GM12864 (cell line): ENCODE data around the gene LRIG1.

Experiments
- DNase-seq: peaks from one replicate; pipeline ENCODE4 v3.0.0-alpha.2; 2011; ENCODE audit warnings: low read depth
- H3K4me3 ChIP-seq: 2 replicates; pipeline ENCODE4 v1.5.1; 2011; ENCODE audit warnings: mild to moderate bottlenecking, low read depth, low read length, control low read depth
- CTCF ChIP-seq: IDR thresholded peaks from 2 replicates; pipeline ENCODE4 v1.5.1; 2011; ENCODE audit warnings: low read depth, mild to moderate bottlenecking, moderate library complexity, low read length, control low read depth, inconsistent platforms; ENCODE audit errors: missing control alignments

LRIG1 gene

GRCh38 chr3:66395635-66396034 lies 105.2 kb downstream of the LRIG1 start:
- no peak overlapping the region for H3K4me3 ChIP-seq
- TF ChIP-seq CTCF, result no peak
- DNase-seq, result no peak

DNA sequence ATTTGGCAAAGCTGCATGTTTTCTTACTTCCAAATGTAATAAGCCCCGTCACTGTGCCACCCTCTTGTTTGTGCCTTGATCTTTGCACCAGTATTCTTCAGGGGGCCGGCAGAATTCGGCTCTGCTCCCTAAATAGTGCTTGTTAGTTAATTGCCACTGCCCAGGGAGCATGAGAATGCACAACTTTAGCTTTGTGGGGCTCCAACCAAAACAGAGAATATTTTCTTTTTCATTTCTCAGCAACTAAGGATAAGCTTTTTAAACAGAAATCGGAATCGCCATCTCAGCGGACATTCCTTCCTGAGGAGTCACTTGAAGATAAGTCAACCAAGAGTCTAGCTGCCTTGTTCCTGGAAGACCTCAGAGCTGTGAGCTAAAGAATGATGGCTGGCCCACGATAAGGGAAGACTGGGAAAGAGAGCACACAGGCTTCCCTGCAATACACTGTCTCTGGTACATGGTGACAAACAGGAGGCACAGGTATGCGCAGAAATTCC lies 106.0 kb downstream of the LRIG1 start:
- H3K4me3 ChIP-seq, result no peak overlapping the region
- TF ChIP-seq CTCF, result no peak
- DNase-seq, result no peak

DNA sequence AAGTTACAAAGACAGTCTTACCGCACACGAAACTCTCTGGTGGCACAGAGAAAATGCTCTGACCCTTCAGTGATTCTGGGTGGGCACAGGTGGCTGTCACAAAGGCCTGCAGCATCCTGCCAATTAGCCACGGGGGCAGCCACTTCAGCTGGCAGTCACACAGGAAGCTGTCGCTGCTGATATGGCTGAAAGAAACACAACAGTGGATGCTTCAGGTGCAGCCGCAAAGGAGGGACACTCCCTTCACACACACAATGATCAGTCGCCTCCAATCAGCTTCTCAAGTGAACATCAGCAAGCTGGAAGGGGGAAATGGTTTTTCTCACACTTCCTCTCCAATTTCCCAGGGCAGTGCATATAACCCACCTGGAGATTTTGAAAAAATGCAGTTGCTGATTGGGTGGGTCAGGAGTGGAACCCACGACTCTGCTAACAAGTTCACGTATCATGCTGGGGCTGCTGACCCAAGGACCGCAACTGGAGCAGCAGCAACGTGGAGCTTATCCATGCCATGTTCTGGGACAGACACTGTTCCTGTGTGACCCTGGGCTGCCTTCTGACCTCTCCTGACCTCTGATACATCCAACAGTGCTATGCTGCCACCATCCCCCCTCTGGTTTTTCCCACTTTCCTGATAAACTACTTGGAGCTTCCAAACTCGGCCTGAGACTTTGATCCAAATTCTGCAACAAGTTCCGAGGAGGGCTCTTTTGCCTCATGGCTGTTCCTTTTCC lies 106.6 kb downstream of the LRIG1 start:
- no peak overlapping the region for H3K4me3 ChIP-seq
- TF ChIP-seq CTCF, result no peak
- DNase-seq, result no peak

DNA sequence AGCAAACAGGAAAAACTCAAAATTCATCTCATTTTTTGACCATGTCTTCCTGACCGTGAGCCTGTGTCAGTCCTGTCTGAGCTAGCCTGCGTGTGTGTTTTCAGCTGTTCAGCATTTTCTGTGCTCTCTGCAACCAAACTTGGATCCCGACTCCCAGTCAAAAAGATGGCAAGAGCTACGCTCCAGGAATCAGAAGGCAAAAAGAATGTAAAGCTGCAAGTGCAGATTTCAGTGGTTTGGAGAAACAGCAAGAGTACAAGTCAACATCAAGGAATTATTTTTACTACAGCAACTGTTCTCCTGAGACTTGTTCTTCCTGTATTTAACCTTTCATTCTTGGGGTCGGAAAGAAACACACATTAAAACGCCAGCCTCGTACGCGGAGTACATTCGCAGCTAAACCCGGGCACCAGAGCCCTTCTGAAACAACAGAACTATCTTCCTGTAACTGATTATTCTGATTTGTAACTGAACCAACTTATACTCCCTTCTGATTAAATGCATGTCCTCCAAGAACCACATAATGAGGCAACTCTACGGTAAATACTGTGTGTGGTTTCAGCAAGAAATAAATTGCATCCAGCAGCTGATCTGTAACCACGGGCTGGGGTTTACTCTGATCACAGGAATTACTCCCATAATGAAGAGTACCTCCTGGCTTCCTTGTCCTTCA lies 107.4 kb downstream of the LRIG1 start:
- no peak overlapping the region for H3K4me3 ChIP-seq
- no peak for TF ChIP-seq CTCF

GRCh38 chr3:66392966-66393332 lies 107.9 kb downstream of the LRIG1 start:
- DNase-seq, result no peak
- no peak overlapping the region for H3K4me3 ChIP-seq
- no peak for TF ChIP-seq CTCF

More for the DNA sequence above, 107.4 kb downstream of the LRIG1 start:
- no peak for DNase-seq

- TF ChIP-seq CTCF, result no peak
- no peak overlapping the region for H3K4me3 ChIP-seq
- DNase-seq, result no peak
Observed at GRCh38 chr3:66392512-66392911, 108.3 kb downstream of the LRIG1 start.

GRCh38 chr3:66390013-66390412 lies 110.8 kb downstream of the LRIG1 start:
- TF ChIP-seq CTCF, result no peak
- no peak for DNase-seq

More at GRCh38 chr3:66390013-66390412, 110.8 kb downstream of the LRIG1 start:
- no peak overlapping the region for H3K4me3 ChIP-seq
